ENCODE measurements around the gene IRF7.

DNA sequence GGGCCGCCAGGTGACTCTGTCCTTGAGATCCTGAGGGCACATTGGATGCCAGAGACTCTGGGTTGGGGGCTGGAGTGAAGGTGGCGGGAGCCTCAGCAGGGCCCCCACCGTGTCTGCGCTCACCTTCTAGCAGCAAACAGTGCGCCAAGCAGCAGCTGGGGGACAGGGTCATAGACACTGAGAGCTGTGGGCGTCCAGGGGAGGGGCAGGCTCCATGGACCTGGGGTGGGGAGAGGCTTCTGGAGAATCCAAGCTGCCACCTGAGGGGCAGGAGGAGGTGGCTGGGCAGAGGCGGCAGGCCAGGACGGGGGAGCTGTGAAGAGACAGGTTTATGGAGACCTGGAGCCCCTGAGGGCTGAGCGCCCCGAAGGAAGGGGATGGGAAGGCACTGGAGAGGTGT lies 31.5 kb downstream of the IRF7 start:
- TF ChIP-seq EP300 (IDR thresholded peaks at IDR 0.05) (no peak), CTCF (IDR thresholded peaks at IDR 0.05) (no peak)
